ENCODE data around the gene TMEM72.

DNA sequence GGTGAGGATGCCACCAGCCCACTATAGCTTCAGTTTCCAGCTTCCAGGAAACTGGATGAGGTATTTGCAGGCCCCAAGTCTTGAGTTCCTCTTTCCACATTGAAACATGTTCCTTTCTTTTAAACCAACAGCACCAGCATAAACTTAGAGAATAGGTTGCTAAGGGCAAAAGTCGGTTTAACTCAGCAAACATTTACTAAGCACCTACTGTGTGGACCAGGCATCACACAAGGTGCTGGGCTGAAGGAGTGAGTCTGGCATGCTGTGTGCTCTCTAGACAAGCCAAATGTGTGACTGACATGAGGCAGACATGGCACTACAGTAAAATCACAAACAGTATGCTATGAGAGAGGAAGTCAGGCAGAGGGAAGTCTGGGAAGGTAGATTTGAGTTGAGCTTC is 37.5 kb downstream of the TMEM72 start:
- TF ChIP-seq, protein P1, sequence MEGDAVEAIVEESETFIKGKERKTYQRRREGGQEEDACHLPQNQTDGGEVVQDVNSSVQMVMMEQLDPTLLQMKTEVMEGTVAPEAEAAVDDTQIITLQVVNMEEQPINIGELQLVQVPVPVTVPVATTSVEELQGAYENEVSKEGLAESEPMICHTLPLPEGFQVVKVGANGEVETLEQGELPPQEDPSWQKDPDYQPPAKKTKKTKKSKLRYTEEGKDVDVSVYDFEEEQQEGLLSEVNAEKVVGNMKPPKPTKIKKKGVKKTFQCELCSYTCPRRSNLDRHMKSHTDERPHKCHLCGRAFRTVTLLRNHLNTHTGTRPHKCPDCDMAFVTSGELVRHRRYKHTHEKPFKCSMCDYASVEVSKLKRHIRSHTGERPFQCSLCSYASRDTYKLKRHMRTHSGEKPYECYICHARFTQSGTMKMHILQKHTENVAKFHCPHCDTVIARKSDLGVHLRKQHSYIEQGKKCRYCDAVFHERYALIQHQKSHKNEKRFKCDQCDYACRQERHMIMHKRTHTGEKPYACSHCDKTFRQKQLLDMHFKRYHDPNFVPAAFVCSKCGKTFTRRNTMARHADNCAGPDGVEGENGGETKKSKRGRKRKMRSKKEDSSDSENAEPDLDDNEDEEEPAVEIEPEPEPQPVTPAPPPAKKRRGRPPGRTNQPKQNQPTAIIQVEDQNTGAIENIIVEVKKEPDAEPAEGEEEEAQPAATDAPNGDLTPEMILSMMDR (optimal IDR thresholded peaks at IDR 0.05 in 1 of 3, IDR thresholded peaks at IDR 0.05 in 1 of 3, conservative IDR thresholded peaks at IDR 0.05 in 1 of 3; ENCODE audit: extremely low read depth in 1 of 3, insufficient read depth in 2 of 3, low read length in 3 of 3): no peak
- no peak for TF ChIP-seq EZH2 (IDR thresholded peaks at IDR 0.05; ENCODE audit: low read length)
